Smooth muscle cell (in vitro differentiated cells): ENCODE results near the gene ID2. TPM values are rescaled to one million over a fixed set of nuclear protein-coding genes. Genes with fewer than 3 reads are reported as not detected.

Experiments
- DNase-seq: peaks from one replicate; lab custom pipeline; 2025; ENCODE audit not compliant: unreplicated experiment; lab: John Stamatoyannopoulos, UW
- H2AFZ ChIP-seq: fragments of 200-600 bp; sonication (generic); 2 replicates; pipeline ENCODE4 v1.6.0; 2016; ENCODE audit warnings: antibody characterized with exemption, low read depth, mild to moderate bottlenecking
- H3F3A ChIP-seq: fragments of 200-600 bp; sonication (generic); 2 replicates; pipeline ENCODE4 v1.6.0; 2017; ENCODE audit warnings: antibody characterized with exemption, low read depth
- H3K27ac ChIP-seq: fragments of 200-600 bp; sonication (generic); 2 replicates; pipeline ENCODE4 v1.5.1; 2016; ENCODE audit warnings: low read depth, mild to moderate bottlenecking
- H3K27me3 ChIP-seq: fragments of 200-600 bp; sonication (generic); 2 replicates; pipeline ENCODE4 v1.6.1; 2016; ENCODE audit warnings: low read depth, mild to moderate bottlenecking
- H3K36me3 ChIP-seq: fragments of 200-600 bp; sonication (generic); 2 replicates; pipeline ENCODE4 v1.5.1; 2016; ENCODE audit warnings: low read depth
- H3K4me1 ChIP-seq: fragments of 200-600 bp; sonication (generic); 2 replicates; pipeline ENCODE4 v1.5.1; 2016; ENCODE audit warnings: low read depth
- H3K4me2 ChIP-seq: fragments of 200-600 bp; sonication (generic); 2 replicates; pipeline ENCODE4 v1.6.0; 2016; ENCODE audit warnings: mild to moderate bottlenecking
- H3K4me3 ChIP-seq: fragments of 200-600 bp; sonication (generic); 2 replicates; pipeline ENCODE4 v1.5.1; 2016; ENCODE audit warnings: mild to moderate bottlenecking
- H3K79me2 ChIP-seq: fragments of 200-600 bp; sonication (generic); 2 replicates; pipeline ENCODE4 v1.6.0; 2016; ENCODE audit warnings: low read depth, mild to moderate bottlenecking
- H3K9ac ChIP-seq: fragments of 200-600 bp; sonication (generic); 2 replicates; pipeline ENCODE4 v1.6.0; 2016; ENCODE audit warnings: low read depth
- H3K9me3 ChIP-seq: fragments of 200-600 bp; sonication (generic); replicated peaks from 2 replicates; pipeline ENCODE4 v1.5.1; 2016; ENCODE audit warnings: low read depth
- H4K20me1 ChIP-seq: fragments of 200-600 bp; sonication (generic); 2 replicates; pipeline ENCODE4 v1.6.0; 2016; ENCODE audit warnings: low read depth
- WGBS: methylation state at CpG from one replicate; pipeline ENCODE4 v1.1.7; 2016; ENCODE audit warnings: low lambda C conversion rate; 5-methylcytosine and 5-hydroxymethylcytosine counted together
- polyA plus RNA-seq: library from polyadenylated mRNA; unstranded; fragments of >200 nt; fragmentation: Nextera tagmentation; extraction: Ambion mirVana; gene quantifications from 2 replicates; pipeline ENCODE4 v1.2.1, GENCODE V29; 2016
- total RNA-seq: library from RNA; depleted of rRNA; stranded (reverse); fragments of >200 nt; gene quantifications from 2 replicates; pipeline ENCODE4 v1.2.3, GENCODE V29; 2014
- TF ChIP-seq, protein P1 (sequence below): fragments of 200-600 bp; sonication (generic); IDR thresholded peaks from 2 replicates; pipeline ENCODE4 v1.5.1; 2017; ENCODE audit warnings: borderline replicate concordance, mild to moderate bottlenecking, antibody characterized with exemption; ENCODE audit not compliant: insufficient read depth, poor library complexity, severe bottlenecking

ID2 gene
- total and polyA plus RNA-seq, 2 experiments from 2014 or later: 83.9 to 218 TPM

DNA sequence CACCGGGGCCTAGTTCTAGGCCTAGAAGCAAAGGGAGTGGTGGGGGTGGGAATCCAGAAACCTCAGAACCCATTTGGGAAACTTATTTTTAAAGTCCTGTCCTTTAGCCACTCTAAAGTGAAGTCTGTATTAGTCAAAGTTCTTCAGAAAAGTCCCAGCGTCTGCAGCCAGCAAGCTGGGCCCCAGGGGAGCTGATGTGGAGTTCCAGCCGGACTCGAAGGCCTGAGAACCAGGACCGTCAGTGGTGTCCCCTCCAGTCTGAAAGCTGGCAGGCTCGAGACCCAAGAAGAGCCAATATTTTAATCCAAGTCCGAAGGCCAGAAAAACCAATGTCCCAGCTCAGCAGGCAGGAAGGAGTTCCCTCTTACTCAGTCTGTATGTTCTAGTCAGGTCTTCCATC, 32.4 kb downstream of the ID2 start:
- Histone ChIP-seq H3K79me2 (no peaks in the 10 kb centered on the region), H3K4me3 (no peak overlapping the region), H2AFZ (no peak overlapping the region), H3K27ac (no peak overlapping the region), H3K4me2 (no peak overlapping the region), H3K4me1 (no peaks in the 10 kb centered on the region), H4K20me1 (no peaks in the 10 kb centered on the region), H3K36me3 (no peaks in the 10 kb centered on the region), H3K27me3 (no peaks in the 10 kb centered on the region), H3F3A (no peaks in the 10 kb centered on the region), H3K9me3 (peaks cover 4% of the 10 kb centered on the region), H3K9ac (no peak overlapping the region)
- DNase-seq: no peak
- WGBS: 94% methylated on average over 7 of the region's 7 CpGs
- TF ChIP-seq, protein P1, sequence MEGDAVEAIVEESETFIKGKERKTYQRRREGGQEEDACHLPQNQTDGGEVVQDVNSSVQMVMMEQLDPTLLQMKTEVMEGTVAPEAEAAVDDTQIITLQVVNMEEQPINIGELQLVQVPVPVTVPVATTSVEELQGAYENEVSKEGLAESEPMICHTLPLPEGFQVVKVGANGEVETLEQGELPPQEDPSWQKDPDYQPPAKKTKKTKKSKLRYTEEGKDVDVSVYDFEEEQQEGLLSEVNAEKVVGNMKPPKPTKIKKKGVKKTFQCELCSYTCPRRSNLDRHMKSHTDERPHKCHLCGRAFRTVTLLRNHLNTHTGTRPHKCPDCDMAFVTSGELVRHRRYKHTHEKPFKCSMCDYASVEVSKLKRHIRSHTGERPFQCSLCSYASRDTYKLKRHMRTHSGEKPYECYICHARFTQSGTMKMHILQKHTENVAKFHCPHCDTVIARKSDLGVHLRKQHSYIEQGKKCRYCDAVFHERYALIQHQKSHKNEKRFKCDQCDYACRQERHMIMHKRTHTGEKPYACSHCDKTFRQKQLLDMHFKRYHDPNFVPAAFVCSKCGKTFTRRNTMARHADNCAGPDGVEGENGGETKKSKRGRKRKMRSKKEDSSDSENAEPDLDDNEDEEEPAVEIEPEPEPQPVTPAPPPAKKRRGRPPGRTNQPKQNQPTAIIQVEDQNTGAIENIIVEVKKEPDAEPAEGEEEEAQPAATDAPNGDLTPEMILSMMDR: no peak

DNA sequence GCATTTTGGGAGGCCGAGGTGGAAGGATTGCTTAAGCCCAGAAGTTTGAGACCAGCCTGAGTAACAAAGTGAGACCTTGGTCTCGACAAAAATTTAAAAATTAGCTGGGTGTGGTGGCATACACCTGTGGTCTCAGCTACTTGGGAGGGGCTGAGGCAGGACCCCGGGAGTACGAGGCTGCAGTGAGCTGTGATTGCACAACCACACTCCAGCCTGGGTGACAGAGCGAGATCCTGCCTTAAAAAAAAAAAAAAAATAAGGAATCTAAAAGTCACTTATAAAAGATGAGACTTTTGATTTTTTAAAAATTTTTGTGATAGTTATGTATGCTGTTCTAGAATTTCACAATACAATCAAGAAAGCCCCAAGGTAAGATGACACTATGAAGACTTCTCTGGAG, 33.1 kb downstream of the ID2 start:
- WGBS: 94% methylated on average over 5 of the region's 5 CpGs
- Histone ChIP-seq H3K36me3 (no peaks in the 10 kb centered on the region), H3K27ac (no peak overlapping the region), H3K9me3 (peaks cover 4% of the 10 kb centered on the region), H3K4me1 (no peaks in the 10 kb centered on the region), H3K4me2 (no peak overlapping the region), H4K20me1 (no peaks in the 10 kb centered on the region), H2AFZ (no peak overlapping the region), H3K4me3 (no peak overlapping the region), H3K9ac (no peak overlapping the region), H3K27me3 (no peaks in the 10 kb centered on the region), H3F3A (no peaks in the 10 kb centered on the region), H3K79me2 (no peaks in the 10 kb centered on the region)
- no peak for DNase-seq
- TF ChIP-seq, protein P1: no peak

DNA sequence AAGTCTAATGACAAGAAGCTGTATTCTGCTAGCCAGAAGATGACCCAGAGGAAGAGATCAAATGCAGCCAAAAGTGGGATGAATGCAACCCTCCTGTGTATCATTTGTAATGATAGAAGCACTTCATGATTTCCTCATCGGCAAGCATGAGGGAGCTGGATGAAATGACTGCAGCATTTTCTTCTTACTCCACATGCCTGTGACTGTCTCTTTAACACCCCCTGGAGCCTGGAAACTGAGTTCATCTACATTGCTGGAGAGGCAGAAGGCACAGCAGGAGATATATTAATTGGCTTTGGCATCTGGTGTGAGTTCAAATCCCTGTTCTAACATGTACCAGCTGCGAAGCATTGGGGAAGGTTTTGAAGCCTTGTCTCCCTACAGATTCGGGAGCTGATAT, 37.7 kb downstream of the ID2 start:
- Histone ChIP-seq H2AFZ (no peak overlapping the region), H3K79me2 (no peaks in the 10 kb centered on the region), H3K27me3 (no peaks in the 10 kb centered on the region), H3K36me3 (no peaks in the 10 kb centered on the region), H3K4me1 (no peaks in the 10 kb centered on the region), H3K4me3 (no peak overlapping the region), H3K4me2 (no peak overlapping the region), H3F3A (no peaks in the 10 kb centered on the region), H4K20me1 (no peaks in the 10 kb centered on the region), H3K9ac (no peak overlapping the region), H3K9me3 (peaks cover 4% of the 10 kb centered on the region), H3K27ac (no peak overlapping the region)
- TF ChIP-seq, protein P1: no peak
- no peak for DNase-seq
- WGBS: 85% methylated on average over 3 of the region's 3 CpGs

DNA sequence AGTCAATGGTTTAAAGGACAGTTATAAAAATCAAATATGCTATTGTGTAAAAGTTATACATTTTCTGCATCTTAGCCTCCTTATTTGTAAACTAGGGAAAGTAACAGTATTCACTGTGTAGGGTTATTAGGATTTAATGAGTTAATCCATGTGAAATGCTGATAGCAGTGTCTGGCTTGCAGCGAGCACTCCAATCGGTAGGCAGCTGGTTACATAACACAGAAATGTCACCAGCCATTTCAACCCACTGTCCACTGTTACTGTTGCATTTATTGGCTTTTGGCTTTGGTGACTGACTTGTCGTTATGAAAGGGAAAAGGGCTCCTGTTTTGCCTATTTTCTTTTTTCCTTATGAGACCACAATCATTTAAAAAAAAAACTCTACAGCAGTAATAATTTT, 38.9 kb downstream of the ID2 start:
- no peak overlapping the region for H3K4me2 ChIP-seq
- no peaks in the 10 kb centered on the region for H3K27me3 ChIP-seq
- H3K27ac ChIP-seq: no peak overlapping the region
- WGBS: 24% methylated on average over 3 of the region's 3 CpGs
- DNase-seq: no peak
- H3K9me3 ChIP-seq: peaks cover 4% of the 10 kb centered on the region
- H2AFZ ChIP-seq: no peak overlapping the region
- TF ChIP-seq, protein P1: no peak
- H3K79me2 ChIP-seq: no peaks in the 10 kb centered on the region
- H3K9ac ChIP-seq: no peak overlapping the region
- H3K4me3 ChIP-seq: no peak overlapping the region
- H4K20me1 ChIP-seq: no peaks in the 10 kb centered on the region
- H3K4me1 ChIP-seq: no peaks in the 10 kb centered on the region
- H3K36me3 ChIP-seq: no peaks in the 10 kb centered on the region
- H3F3A ChIP-seq: no peaks in the 10 kb centered on the region
